Measurements from ENCODE around the gene SMYD3. TPM values are rescaled to one million over a fixed set of nuclear protein-coding genes. Genes with fewer than 3 reads are reported as not detected.

The SMYD3 gene
- total RNA-seq, 2 experiments from 2014 or later: 21.3 to 21.4 TPM

- intact Hi-C loops (cut with micrococcal nuclease): loop anchor here (1.0 to 5.0 kb wide), 5 partner anchors 105 to 960 kb away; no protein-coding TSS in a partner anchor
- peak overlapping the region; percentile 3 for H3K4me3 Mint-ChIP-seq
- peaks cover 19% of the 10 kb centered on the region for H3K4me1 Mint-ChIP-seq (ENCODE audit: low read depth)
- CTCF ChIA-PET: interaction anchor here (1.2 kb wide), 1 partner anchor 18 kb away, joined by 3 read pairs; no protein-coding TSS in a partner anchor
- peak overlapping the region; percentile 42 for H3K27ac Mint-ChIP-seq
- DNase-seq: peak; percentile 45
- no peaks in the 10 kb centered on the region for H3K9me3 Mint-ChIP-seq
- H3K36me3 Mint-ChIP-seq (ENCODE audit: low read depth): peaks cover 3% of the 10 kb centered on the region
- H3K27me3 Mint-ChIP-seq (ENCODE audit: low read depth): no peaks in the 10 kb centered on the region
Measured at GRCh38 chr1:246117066-246117791, 389.9 kb downstream of the SMYD3 start.

GRCh38 chr1:246114369-246114768 is 392.7 kb downstream of the SMYD3 start:
- intact Hi-C loops (cut with micrococcal nuclease): no loop called here
- Mint-ChIP-seq H3K27me3 (ENCODE audit: low read depth) (no peaks in the 10 kb centered on the region), H3K27ac (no peak overlapping the region), H3K36me3 (ENCODE audit: low read depth) (peaks cover 4% of the 10 kb centered on the region), H3K4me3 (no peak overlapping the region), H3K9me3 (peaks cover 2% of the 10 kb centered on the region), H3K4me1 (ENCODE audit: low read depth) (peaks cover 19% of the 10 kb centered on the region)
- DNase-seq: no peak
- CTCF ChIA-PET: no interaction called here

GRCh38 chr1:246113555-246114095 is 393.5 kb downstream of the SMYD3 start:
- Mint-ChIP-seq H3K4me3 (no peak overlapping the region), H3K36me3 (ENCODE audit: low read depth) (peaks cover 4% of the 10 kb centered on the region), H3K27ac (no peak overlapping the region), H3K27me3 (ENCODE audit: low read depth) (no peaks in the 10 kb centered on the region), H3K4me1 (ENCODE audit: low read depth) (peaks cover 19% of the 10 kb centered on the region), H3K9me3 (peaks cover 2% of the 10 kb centered on the region)
- intact Hi-C loops (cut with micrococcal nuclease): no loop called here
- no peak for DNase-seq
- CTCF ChIA-PET: no interaction called here

- CTCF ChIA-PET: interaction anchor here (1.3 kb wide), 1 partner anchor 338 kb away, joined by 3 read pairs; no protein-coding TSS in a partner anchor
- H3K4me3 Mint-ChIP-seq: no peak overlapping the region
- H3K27ac Mint-ChIP-seq: no peak overlapping the region
- intact Hi-C loops (cut with micrococcal nuclease): no loop called here
- DNase-seq: no peak
- no peaks in the 10 kb centered on the region for H3K27me3 Mint-ChIP-seq (ENCODE audit: low read depth)
- peaks cover 2% of the 10 kb centered on the region for H3K9me3 Mint-ChIP-seq
- H3K36me3 Mint-ChIP-seq (ENCODE audit: low read depth): peaks cover 4% of the 10 kb centered on the region
- H3K4me1 Mint-ChIP-seq (ENCODE audit: low read depth): peaks cover 5% of the 10 kb centered on the region
Measured at GRCh38 chr1:246111570-246111969, 395.5 kb downstream of the SMYD3 start.

- Mint-ChIP-seq H3K27me3 (ENCODE audit: low read depth) (no peaks in the 10 kb centered on the region), H3K36me3 (ENCODE audit: low read depth) (peaks cover 4% of the 10 kb centered on the region), H3K27ac (no peak overlapping the region), H3K9me3 (peaks cover 2% of the 10 kb centered on the region), H3K4me3 (no peak overlapping the region), H3K4me1 (ENCODE audit: low read depth) (peaks cover 1% of the 10 kb centered on the region)
- no peak for DNase-seq
- CTCF ChIA-PET: no interaction called here
- intact Hi-C loops (cut with micrococcal nuclease): no loop called here
Measured at GRCh38 chr1:246110343-246111219, 396.5 kb downstream of the SMYD3 start.

- no peaks in the 10 kb centered on the region for H3K27me3 Mint-ChIP-seq (ENCODE audit: low read depth)
- no peak overlapping the region for H3K4me3 Mint-ChIP-seq
- H3K27ac Mint-ChIP-seq: no peak overlapping the region
- intact Hi-C loops (cut with micrococcal nuclease): no loop called here
- no peak for DNase-seq
- H3K36me3 Mint-ChIP-seq (ENCODE audit: low read depth): peaks cover 7% of the 10 kb centered on the region
- CTCF ChIA-PET: no interaction called here
- peaks cover 2% of the 10 kb centered on the region for H3K9me3 Mint-ChIP-seq
- H3K4me1 Mint-ChIP-seq (ENCODE audit: low read depth): no peaks in the 10 kb centered on the region
Measured at GRCh38 chr1:246108278-246108925, 398.7 kb downstream of the SMYD3 start.

GRCh38 chr1:246107516-246108277 is 399.4 kb downstream of the SMYD3 start:
- intact Hi-C loops (cut with micrococcal nuclease): no loop called here
- CTCF ChIA-PET: no interaction called here

GRCh38 chr1:246106342-246106763 is 400.7 kb downstream of the SMYD3 start:
- Mint-ChIP-seq H3K27ac (no peak overlapping the region), H3K4me1 (ENCODE audit: low read depth) (no peaks in the 10 kb centered on the region), H3K36me3 (ENCODE audit: low read depth) (peaks cover 4% of the 10 kb centered on the region), H3K27me3 (ENCODE audit: low read depth) (no peaks in the 10 kb centered on the region), H3K4me3 (no peak overlapping the region), H3K9me3 (peaks cover 2% of the 10 kb centered on the region)
- no peak for DNase-seq
- intact Hi-C loops (cut with micrococcal nuclease): no loop called here
- CTCF ChIA-PET: no interaction called here

More at GRCh38 chr1:246107516-246108277, 399.4 kb downstream of the SMYD3 start:
- H3K4me3 Mint-ChIP-seq: no peak overlapping the region
- H3K27ac Mint-ChIP-seq: no peak overlapping the region
- H3K36me3 Mint-ChIP-seq (ENCODE audit: low read depth): peaks cover 7% of the 10 kb centered on the region
- H3K9me3 Mint-ChIP-seq: peaks cover 2% of the 10 kb centered on the region
- H3K27me3 Mint-ChIP-seq (ENCODE audit: low read depth): no peaks in the 10 kb centered on the region
- no peak for DNase-seq
- no peaks in the 10 kb centered on the region for H3K4me1 Mint-ChIP-seq (ENCODE audit: low read depth)

- CTCF ChIA-PET: no interaction called here
- H3K4me3 Mint-ChIP-seq: no peak overlapping the region
- peaks cover 3% of the 10 kb centered on the region for H3K36me3 Mint-ChIP-seq (ENCODE audit: low read depth)
- no peak overlapping the region for H3K27ac Mint-ChIP-seq
- no peaks in the 10 kb centered on the region for H3K9me3 Mint-ChIP-seq
- intact Hi-C loops (cut with micrococcal nuclease): no loop called here
- H3K4me1 Mint-ChIP-seq (ENCODE audit: low read depth): no peaks in the 10 kb centered on the region
- no peaks in the 10 kb centered on the region for H3K27me3 Mint-ChIP-seq (ENCODE audit: low read depth)
- no peak for DNase-seq
Measured at GRCh38 chr1:246104927-246105326, 402.2 kb downstream of the SMYD3 start.

- no peaks in the 10 kb centered on the region for H3K4me1 Mint-ChIP-seq (ENCODE audit: low read depth)
- CTCF ChIA-PET: no interaction called here
- intact Hi-C loops (cut with micrococcal nuclease): no loop called here
- H3K36me3 Mint-ChIP-seq (ENCODE audit: low read depth): peaks cover 10% of the 10 kb centered on the region
- H3K9me3 Mint-ChIP-seq: peaks cover 8% of the 10 kb centered on the region
- H3K27ac Mint-ChIP-seq: no peak overlapping the region
- H3K4me3 Mint-ChIP-seq: no peak overlapping the region
- H3K27me3 Mint-ChIP-seq (ENCODE audit: low read depth): no peaks in the 10 kb centered on the region
- no peak for DNase-seq
Measured at GRCh38 chr1:246099570-246099969, 407.5 kb downstream of the SMYD3 start.

- no peak overlapping the region for H3K27ac Mint-ChIP-seq
- no peaks in the 10 kb centered on the region for H3K27me3 Mint-ChIP-seq (ENCODE audit: low read depth)
- intact Hi-C loops (cut with micrococcal nuclease): no loop called here
- H3K4me1 Mint-ChIP-seq (ENCODE audit: low read depth): no peaks in the 10 kb centered on the region
- CTCF ChIA-PET: no interaction called here
- DNase-seq: no peak
- peaks cover 11% of the 10 kb centered on the region for H3K36me3 Mint-ChIP-seq (ENCODE audit: low read depth)
- no peak overlapping the region for H3K4me3 Mint-ChIP-seq
- peaks cover 10% of the 10 kb centered on the region for H3K9me3 Mint-ChIP-seq
Measured at GRCh38 chr1:246096356-246096755, 410.7 kb downstream of the SMYD3 start.

Data from activated naive CD4-positive, alpha-beta T cell treated with anti-CD3 and anti-CD28 coated beads for 36 hours (primary cell).